ENCODE results near the gene PLXNB3.
"Not testable (repeated sequence)": the region's sequence is repeated elsewhere in the genome, so short reads cannot be mapped to it uniquely, and the experiment has no call there.

Gene PLXNB3

GRCh38 chrX:153725832-153726285, 38.2 kb upstream of the PLXNB3 start:
- Histone ChIP-seq H3K9me3 (ENCODE audit: control insufficient read depth, insufficient read depth, low read length) (no peaks in the 10 kb centered on the region), H3K4me3 (ENCODE audit: low read length) (no peak overlapping the region), H3K27me3 (ENCODE audit: control insufficient read depth, insufficient read depth, low read length) (no peaks in the 10 kb centered on the region), H3K27ac (ENCODE audit: low read length) (no peak overlapping the region), H3K36me3 (ENCODE audit: control insufficient read depth, insufficient read depth, low read length) (no peaks in the 10 kb centered on the region; the same call in 1 of the 2 replicates), H3K4me1 (ENCODE audit: control insufficient read depth, insufficient read depth, low read length) (peaks cover 4% of the 10 kb centered on the region)
- DNase-seq (ENCODE audit: low read depth, low spot score): no peak
- no CpG with 5 or more reads among the region's 35 CpGs for WGBS (ENCODE audit: insufficient coverage, insufficient read length)

DNA sequence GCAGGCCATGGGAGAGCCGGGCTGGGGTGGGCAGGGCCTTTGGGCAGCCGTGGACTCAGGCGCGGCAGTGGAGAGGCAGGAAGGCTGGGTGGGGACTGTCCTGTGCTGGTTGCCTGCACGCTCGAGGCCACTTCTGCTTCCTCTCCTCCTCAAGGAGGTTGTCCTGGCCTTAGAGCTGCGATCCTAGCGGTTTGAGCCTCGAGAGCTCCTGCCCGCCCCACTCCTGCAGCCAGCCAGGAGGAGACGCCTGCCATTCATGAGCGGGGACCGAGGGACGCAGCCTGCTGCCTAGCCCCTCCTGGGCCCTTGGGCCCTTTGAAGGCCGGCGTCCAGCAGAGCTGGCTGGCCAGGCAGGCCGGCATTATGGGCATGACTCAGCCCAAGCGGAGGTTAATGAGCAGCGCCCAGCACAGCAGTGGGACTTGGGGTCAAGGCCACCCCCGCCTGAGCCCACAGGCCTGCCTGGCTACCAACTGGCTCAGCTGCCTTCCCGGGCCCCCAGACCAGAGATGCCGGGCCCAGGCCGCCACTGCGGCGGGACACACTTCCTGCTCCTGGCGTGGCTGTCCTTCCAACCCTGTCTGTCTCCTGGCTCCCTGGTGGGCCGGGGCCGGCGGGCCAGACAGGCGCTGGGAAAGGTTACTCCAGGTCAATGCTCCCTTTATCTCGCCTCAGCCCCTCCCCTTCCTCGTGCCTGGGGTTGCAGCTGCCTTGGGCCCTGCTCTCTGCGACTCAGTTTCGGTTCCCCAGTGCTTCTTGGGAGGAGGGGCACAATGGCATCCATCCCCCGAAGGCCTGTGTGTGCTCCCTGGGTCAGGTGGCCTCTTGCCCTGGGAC, 37.5 kb upstream of the PLXNB3 start:
- Histone ChIP-seq H3K4me1 (ENCODE audit: control insufficient read depth, insufficient read depth, low read length) (peaks cover 4% of the 10 kb centered on the region), H3K4me3 (ENCODE audit: low read length) (no peak overlapping the region), H3K27ac (ENCODE audit: low read length) (no peak overlapping the region), H3K9me3 (ENCODE audit: control insufficient read depth, insufficient read depth, low read length) (no peaks in the 10 kb centered on the region), H3K36me3 (ENCODE audit: control insufficient read depth, insufficient read depth, low read length) (no peaks in the 10 kb centered on the region; the same call in 1 of the 2 replicates), H3K27me3 (ENCODE audit: control insufficient read depth, insufficient read depth, low read length) (no peaks in the 10 kb centered on the region)
- no peak for DNase-seq (ENCODE audit: low read depth, low spot score)
- WGBS (ENCODE audit: insufficient coverage, insufficient read length): no CpG with 5 or more reads among the region's 35 CpGs

DNA sequence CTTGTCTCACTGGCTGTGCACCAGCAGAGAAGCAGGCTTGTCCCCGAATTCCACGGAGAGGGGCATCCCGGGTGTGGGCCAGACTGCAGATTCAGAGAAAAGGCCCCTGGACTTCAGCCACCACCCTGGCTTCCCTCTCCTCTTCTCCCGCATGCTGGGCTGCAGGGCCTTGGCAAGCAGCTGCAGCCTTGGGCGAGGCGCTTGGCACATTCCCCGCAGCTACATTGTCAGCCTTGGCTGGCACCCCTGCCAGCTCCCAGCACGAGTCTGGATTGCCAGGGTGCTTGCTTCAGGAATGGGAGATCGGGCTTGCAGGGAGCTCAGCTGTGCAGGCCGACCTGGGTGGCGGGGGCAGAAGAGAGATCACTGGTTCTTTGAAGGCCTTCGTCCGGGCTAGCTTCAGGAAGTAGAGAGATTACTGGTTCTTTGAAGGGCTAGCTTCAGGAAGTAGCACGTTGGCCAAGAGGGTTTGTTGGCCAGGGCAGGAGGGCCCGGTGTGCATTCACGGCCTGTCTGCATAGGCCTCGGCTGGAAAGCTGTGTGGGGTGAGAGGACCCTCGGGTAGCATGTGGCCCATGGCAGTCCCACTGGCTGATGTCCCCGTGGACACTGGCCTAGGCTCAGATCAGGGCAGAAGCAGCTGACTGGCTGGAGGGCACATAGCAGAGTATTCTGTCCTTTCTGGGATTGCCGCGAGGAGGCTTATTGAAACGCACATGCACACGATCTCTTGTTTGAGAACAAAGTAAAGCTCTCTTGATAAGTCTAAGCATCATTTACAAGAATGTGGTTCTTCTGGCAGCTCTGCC, 36.7 kb upstream of the PLXNB3 start:
- Histone ChIP-seq H3K36me3 (ENCODE audit: control insufficient read depth, insufficient read depth, low read length) (no peaks in the 10 kb centered on the region; the same call in 1 of the 2 replicates), H3K9me3 (ENCODE audit: control insufficient read depth, insufficient read depth, low read length) (no peaks in the 10 kb centered on the region), H3K27me3 (ENCODE audit: control insufficient read depth, insufficient read depth, low read length) (no peaks in the 10 kb centered on the region), H3K27ac (ENCODE audit: low read length) (no peak overlapping the region), H3K4me3 (ENCODE audit: low read length) (no peak overlapping the region), H3K4me1 (ENCODE audit: control insufficient read depth, insufficient read depth, low read length) (peaks cover 4% of the 10 kb centered on the region)
- no CpG with 5 or more reads among the region's 23 CpGs for WGBS (ENCODE audit: insufficient coverage, insufficient read length)
- DNase-seq (ENCODE audit: low read depth, low spot score): no peak

DNA sequence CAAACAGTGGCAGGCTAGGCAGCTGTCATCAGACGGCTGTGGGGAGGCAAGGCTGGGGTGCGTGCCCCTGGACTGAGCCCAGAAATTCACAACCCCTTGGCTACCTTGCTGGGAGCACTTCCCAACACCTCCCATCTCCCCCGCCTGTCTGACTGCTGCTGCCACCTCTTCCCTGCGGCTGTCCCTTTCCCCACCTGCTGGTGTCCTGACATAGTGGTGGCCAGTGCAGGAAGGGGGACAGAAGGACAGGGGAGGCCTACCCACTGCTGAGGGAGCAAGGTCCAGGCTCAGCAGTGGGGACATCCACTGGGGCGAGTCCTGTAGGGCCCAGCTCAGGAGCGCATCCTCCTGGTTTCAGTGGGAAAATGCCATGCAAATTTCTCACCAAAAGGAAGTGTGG, 36.0 kb upstream of the PLXNB3 start:
- no peak overlapping the region for H3K4me3 ChIP-seq (ENCODE audit: low read length)
- H3K4me1 ChIP-seq (ENCODE audit: control insufficient read depth, insufficient read depth, low read length): peaks cover 4% of the 10 kb centered on the region
- DNase-seq (ENCODE audit: low read depth, low spot score): no peak
- H3K36me3 ChIP-seq (ENCODE audit: control insufficient read depth, insufficient read depth, low read length): no peaks in the 10 kb centered on the region; the same call in 1 of the 2 replicates
- WGBS (ENCODE audit: insufficient coverage, insufficient read length): no CpG with 5 or more reads among the region's 6 CpGs
- no peaks in the 10 kb centered on the region for H3K27me3 ChIP-seq (ENCODE audit: control insufficient read depth, insufficient read depth, low read length)
- H3K9me3 ChIP-seq (ENCODE audit: control insufficient read depth, insufficient read depth, low read length): no peaks in the 10 kb centered on the region
- no peak overlapping the region for H3K27ac ChIP-seq (ENCODE audit: low read length)

DNA sequence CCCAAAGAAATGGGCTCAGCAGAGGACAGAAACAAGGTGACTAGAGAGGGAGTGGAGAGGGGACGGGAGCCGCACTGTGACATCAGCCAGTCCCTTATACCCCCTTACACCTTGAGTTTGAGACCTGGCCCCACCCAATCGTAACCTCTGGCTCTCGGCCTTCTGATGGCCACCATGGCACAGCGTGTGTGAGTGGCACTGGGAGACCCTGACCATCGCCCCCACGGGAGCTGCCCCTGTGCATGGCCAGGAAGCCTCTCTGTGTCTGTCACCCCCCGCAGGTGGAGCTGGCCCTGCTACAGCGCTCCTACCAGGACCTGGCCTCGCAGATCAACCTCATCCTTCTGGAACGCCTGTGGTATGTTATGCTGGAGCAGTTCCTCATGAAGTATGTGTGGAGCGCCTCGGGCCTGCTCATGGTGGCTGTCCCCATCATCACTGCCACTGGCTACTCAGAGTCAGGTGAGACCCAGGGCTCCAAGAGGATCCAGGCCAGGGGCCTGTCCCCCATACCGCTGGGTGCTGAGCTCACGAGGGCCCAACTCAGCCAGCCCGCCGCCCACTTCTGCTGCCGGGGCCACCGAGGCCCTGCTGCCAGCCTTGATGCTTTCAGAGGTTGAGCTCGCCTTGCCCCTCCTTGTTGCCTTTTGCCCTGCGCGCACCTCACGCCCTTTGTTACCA, 35.0 kb upstream of the PLXNB3 start:
- H3K9me3 ChIP-seq (ENCODE audit: control insufficient read depth, insufficient read depth, low read length): no peaks in the 10 kb centered on the region
- no CpG with 5 or more reads among the region's 23 CpGs for WGBS (ENCODE audit: insufficient coverage, insufficient read length)

DNA sequence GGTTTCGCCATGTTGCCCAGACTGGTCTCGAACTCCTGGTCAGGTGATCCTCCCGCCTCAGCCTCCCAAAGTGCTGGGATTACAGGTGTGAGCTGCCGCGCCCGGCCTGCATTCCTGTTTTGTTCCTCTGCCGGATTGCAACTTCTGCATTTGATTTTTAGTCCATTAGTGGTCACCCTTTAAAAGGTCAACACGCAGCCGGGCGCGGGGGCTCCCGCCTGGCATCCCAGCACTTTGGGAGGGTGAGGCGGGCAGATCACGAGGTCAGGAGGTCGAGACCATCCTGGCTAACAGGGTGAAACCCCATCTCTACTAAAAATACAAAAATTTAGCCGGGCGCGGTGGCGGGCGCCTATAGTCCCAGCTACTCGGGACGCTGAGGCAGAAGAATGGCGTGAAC, 33.9 kb upstream of the PLXNB3 start:
- not testable (repeated sequence) for H3K36me3 ChIP-seq (ENCODE audit: control insufficient read depth, insufficient read depth, low read length); DNase-seq (ENCODE audit: low read depth, low spot score)
- WGBS (ENCODE audit: insufficient coverage, insufficient read length): no CpG with 5 or more reads among the region's 23 CpGs

More for the DNA sequence above, 35.0 kb upstream of the PLXNB3 start:
- Histone ChIP-seq H3K4me1 (ENCODE audit: control insufficient read depth, insufficient read depth, low read length) (peaks cover 4% of the 10 kb centered on the region), H3K27me3 (ENCODE audit: control insufficient read depth, insufficient read depth, low read length) (no peaks in the 10 kb centered on the region), H3K27ac (ENCODE audit: low read length) (no peak overlapping the region), H3K4me3 (ENCODE audit: low read length) (no peak overlapping the region), H3K36me3 (ENCODE audit: control insufficient read depth, insufficient read depth, low read length) (no peaks in the 10 kb centered on the region; the same call in 1 of the 2 replicates)
- DNase-seq (ENCODE audit: low read depth, low spot score): no peak

DNA sequence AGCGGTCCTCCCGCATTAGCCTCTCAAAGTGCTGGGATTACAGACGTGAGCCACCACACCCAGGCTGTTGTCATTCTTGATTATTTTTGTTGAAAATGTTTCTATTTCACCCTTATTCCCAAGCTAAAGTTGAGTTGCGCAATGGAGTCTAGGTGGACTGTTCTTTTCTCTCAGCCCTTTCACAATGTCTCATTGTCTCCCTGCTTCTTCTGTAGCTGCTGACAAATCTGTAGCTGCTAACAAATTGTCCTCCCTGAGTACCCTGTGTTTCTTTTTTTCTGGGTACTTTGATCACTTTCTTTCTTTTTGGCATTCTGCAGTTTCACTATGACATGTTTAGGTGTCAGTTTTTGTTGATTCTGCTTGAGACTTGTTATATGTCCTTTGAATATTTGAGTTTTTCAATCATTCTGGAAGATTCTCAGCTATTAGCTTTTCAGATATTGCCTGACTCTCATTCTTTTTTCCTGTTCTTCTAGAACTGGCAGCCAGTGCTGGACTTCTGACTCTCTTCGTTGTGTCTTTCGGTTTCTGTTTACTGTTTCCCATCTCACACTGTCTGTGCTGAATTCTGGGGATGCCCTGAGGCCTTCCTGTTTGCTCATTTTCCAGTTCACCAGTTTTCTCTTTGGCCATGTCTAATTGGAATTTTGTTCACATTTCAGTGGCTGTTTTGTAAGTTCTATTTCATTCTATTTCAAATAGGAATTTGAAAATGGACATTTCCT, 32.8 kb upstream of the PLXNB3 start:
- DNase-seq (ENCODE audit: low read depth, low spot score): no peak
- H3K27me3 ChIP-seq (ENCODE audit: control insufficient read depth, insufficient read depth, low read length): no peaks in the 10 kb centered on the region
- no CpG with 5 or more reads among the region's 6 CpGs for WGBS (ENCODE audit: insufficient coverage, insufficient read length)

More for the DNA sequence above, 33.9 kb upstream of the PLXNB3 start:
- not testable (repeated sequence) for H3K27ac ChIP-seq (ENCODE audit: low read length); H3K4me1 ChIP-seq (ENCODE audit: control insufficient read depth, insufficient read depth, low read length); H3K9me3 ChIP-seq (ENCODE audit: control insufficient read depth, insufficient read depth, low read length); H3K4me3 ChIP-seq (ENCODE audit: low read length); H3K27me3 ChIP-seq (ENCODE audit: control insufficient read depth, insufficient read depth, low read length)

GRCh38 chrX:153731845-153732215, 32.2 kb upstream of the PLXNB3 start:
- no peaks in the 10 kb centered on the region; the same call in 1 of the 2 replicates for H3K36me3 ChIP-seq (ENCODE audit: control insufficient read depth, insufficient read depth, low read length)
- no peaks in the 10 kb centered on the region for H3K27me3 ChIP-seq (ENCODE audit: control insufficient read depth, insufficient read depth, low read length)
- H3K4me1 ChIP-seq (ENCODE audit: control insufficient read depth, insufficient read depth, low read length): no peaks in the 10 kb centered on the region; the same call in 1 of the 2 replicates
- no peak overlapping the region for H3K4me3 ChIP-seq (ENCODE audit: low read length)
- no CpG with 5 or more reads among the region's 3 CpGs for WGBS (ENCODE audit: insufficient coverage, insufficient read length)
- DNase-seq (ENCODE audit: low read depth, low spot score): no peak
- H3K27ac ChIP-seq (ENCODE audit: low read length): no peak overlapping the region
- H3K9me3 ChIP-seq (ENCODE audit: control insufficient read depth, insufficient read depth, low read length): no peaks in the 10 kb centered on the region

More for the DNA sequence above, 32.8 kb upstream of the PLXNB3 start:
- Histone ChIP-seq H3K9me3 (ENCODE audit: control insufficient read depth, insufficient read depth, low read length) (no peaks in the 10 kb centered on the region), H3K4me1 (ENCODE audit: control insufficient read depth, insufficient read depth, low read length) (peaks cover 3% of the 10 kb centered on the region), H3K27ac (ENCODE audit: low read length) (no peak overlapping the region), H3K36me3 (ENCODE audit: control insufficient read depth, insufficient read depth, low read length) (no peaks in the 10 kb centered on the region; the same call in 1 of the 2 replicates), H3K4me3 (ENCODE audit: low read length) (no peak overlapping the region)

GRCh38 chrX:153732401-153732800, 31.6 kb upstream of the PLXNB3 start:
- Histone ChIP-seq H3K4me3 (ENCODE audit: low read length) (no peak overlapping the region), H3K27me3 (ENCODE audit: control insufficient read depth, insufficient read depth, low read length) (no peaks in the 10 kb centered on the region), H3K4me1 (ENCODE audit: control insufficient read depth, insufficient read depth, low read length) (no peaks in the 10 kb centered on the region), H3K27ac (ENCODE audit: low read length) (no peak overlapping the region), H3K36me3 (ENCODE audit: control insufficient read depth, insufficient read depth, low read length) (no peaks in the 10 kb centered on the region; the same call in 1 of the 2 replicates), H3K9me3 (ENCODE audit: control insufficient read depth, insufficient read depth, low read length) (no peaks in the 10 kb centered on the region)
- no CpG with 5 or more reads among the region's 14 CpGs for WGBS (ENCODE audit: insufficient coverage, insufficient read length)
- no peak for DNase-seq (ENCODE audit: low read depth, low spot score)

Measured in iPS DF 6.9 (cell line).